ENCODE data around the gene IL32. TPM values are rescaled to one million over a fixed set of nuclear protein-coding genes. Genes with fewer than 3 reads are reported as not detected.

IL32 gene
- total RNA-seq, 4 donors from 2014 or later: 21.9 to 720 (median 492) TPM

DNA sequence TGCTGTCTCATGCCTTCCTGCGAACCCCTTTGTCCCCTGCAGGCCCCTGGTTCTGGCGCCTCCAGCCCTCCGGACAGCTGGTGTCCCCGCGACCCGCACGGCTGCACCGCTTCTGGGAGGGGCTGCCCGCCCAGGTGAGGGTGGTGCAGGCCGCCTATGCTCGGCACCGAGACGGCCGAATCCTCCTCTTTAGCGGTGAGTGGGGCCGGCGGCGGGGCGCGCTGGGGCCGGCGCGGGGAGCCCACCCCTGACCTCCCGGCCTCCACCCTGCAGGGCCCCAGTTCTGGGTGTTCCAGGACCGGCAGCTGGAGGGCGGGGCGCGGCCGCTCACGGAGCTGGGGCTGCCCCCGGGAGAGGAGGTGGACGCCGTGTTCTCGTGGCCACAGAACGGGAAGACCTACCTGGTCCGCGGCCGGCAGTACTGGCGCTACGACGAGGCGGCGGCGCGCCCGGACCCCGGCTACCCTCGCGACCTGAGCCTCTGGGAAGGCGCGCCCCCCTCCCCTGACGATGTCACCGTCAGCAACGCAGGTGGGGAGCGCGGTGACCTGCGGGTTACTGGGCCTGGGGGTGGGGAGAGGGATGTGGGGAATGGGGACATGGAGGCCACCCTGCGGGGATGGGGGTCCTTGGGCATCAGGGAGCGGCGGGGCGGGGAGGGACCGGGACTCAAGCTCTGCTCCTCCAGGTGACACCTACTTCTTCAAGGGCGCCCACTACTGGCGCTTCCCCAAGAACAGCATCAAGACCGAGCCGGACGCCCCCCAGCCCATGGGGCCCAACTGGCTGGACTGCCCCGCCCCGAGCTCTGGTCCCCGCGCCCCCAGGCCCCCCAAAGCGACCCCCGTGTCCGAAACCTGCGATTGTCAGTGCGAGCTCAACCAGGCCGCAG lies 7.1 kb upstream of the IL32 start:
- intact Hi-C loops (cut with DNase I; ENCODE audit: low total_unique reads) (loop anchor here (5.0 to 10.0 kb wide), 2 partner anchors 69 to 106 kb away; no protein-coding TSS in a partner anchor), in situ Hi-C loops (cut with MboI; ENCODE audit: low pct_ligation_motif_present in 1 of 4, low pct_unique_long_range_greater_than_20kb in 1 of 4, low sequenced_read_pairs in 3 of 4) (no loop called here)
- Histone ChIP-seq H3K36me3 (no peaks in the 10 kb centered on the region), H3K4me3 (peak overlapping the region; percentile 54 to 91 (median 75)), H3K27ac (peak overlapping the region; percentile 73 to 88 (median 80)), H3K9me3 (no peaks in the 10 kb centered on the region), H3K4me1 (peaks cover 11 to 28% (median 22%) of the 10 kb centered on the region in 4 donors), H3K27me3 (no peaks in the 10 kb centered on the region)
- TF ChIP-seq, protein P1, sequence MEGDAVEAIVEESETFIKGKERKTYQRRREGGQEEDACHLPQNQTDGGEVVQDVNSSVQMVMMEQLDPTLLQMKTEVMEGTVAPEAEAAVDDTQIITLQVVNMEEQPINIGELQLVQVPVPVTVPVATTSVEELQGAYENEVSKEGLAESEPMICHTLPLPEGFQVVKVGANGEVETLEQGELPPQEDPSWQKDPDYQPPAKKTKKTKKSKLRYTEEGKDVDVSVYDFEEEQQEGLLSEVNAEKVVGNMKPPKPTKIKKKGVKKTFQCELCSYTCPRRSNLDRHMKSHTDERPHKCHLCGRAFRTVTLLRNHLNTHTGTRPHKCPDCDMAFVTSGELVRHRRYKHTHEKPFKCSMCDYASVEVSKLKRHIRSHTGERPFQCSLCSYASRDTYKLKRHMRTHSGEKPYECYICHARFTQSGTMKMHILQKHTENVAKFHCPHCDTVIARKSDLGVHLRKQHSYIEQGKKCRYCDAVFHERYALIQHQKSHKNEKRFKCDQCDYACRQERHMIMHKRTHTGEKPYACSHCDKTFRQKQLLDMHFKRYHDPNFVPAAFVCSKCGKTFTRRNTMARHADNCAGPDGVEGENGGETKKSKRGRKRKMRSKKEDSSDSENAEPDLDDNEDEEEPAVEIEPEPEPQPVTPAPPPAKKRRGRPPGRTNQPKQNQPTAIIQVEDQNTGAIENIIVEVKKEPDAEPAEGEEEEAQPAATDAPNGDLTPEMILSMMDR (IDR thresholded peaks at IDR 0.05): no peak
- no peak for TF ChIP-seq POLR2AphosphoS5 (IDR thresholded peaks at IDR 0.05)
- TF ChIP-seq EP300 (IDR thresholded peaks at IDR 0.05; ENCODE audit: low read depth): no peak
- TF ChIP-seq POLR2A (IDR thresholded peaks at IDR 0.05): no peak
- DNase-seq: peak; percentile 75
- WGBS, 2 donors (ENCODE audit: low coverage in 1 of 2): 8% methylated on average over 52 of the region's 77 CpGs; no CpG with 5 or more reads in 1 of the 2 donors

- in situ Hi-C loops (cut with MboI; ENCODE audit: low pct_ligation_motif_present in 1 of 4, low pct_unique_long_range_greater_than_20kb in 1 of 4, low sequenced_read_pairs in 3 of 4): no loop called here
- no peaks in the 10 kb centered on the region for H3K36me3 ChIP-seq
These were observed 6.3 kb upstream of the IL32 start for GRCh38 chr16:3059041-3059722.

DNA sequence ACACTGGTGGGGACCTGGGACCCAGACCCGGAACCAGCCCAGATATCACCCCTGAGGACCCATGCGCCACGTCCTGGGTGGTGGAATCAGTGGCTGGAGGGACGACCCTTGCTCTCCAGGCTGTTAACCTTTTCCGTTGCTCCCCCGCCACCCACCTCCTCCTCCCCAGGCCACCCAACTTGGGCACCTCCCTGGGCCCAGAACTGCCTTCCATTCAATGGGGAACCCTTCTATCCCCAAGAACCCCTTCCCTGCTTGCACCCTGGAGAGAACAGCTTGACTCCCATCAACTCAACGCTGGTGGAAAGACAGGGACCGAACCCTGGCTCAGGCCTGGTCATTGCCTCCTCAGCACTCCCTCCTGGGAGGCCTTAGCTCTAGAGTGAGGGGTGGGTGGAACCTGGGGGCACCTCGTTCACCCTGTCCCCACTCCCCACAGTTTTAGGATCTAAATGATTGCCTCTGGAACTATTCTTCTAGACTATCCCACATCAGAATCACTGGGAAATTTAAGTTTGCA lies 5.7 kb upstream of the IL32 start:
- in situ Hi-C loops (cut with MboI; ENCODE audit: low pct_ligation_motif_present in 1 of 4, low pct_unique_long_range_greater_than_20kb in 1 of 4, low sequenced_read_pairs in 3 of 4): loop anchor here in 2 of 4 donors (10.0 kb wide), 1 partner anchor 65 kb away; no protein-coding TSS in a partner anchor
- peak overlapping the region in 3 of 4 donors; percentile 54 to 91 (median 66) for H3K4me3 ChIP-seq
- H3K36me3 ChIP-seq: no peaks in the 10 kb centered on the region
- 55% methylated on average over 9 of the region's 9 CpGs; no CpG with 5 or more reads in 1 of the 2 donors for WGBS, 2 donors (ENCODE audit: low coverage in 1 of 2)
- H3K27me3 ChIP-seq: no peaks in the 10 kb centered on the region
- TF ChIP-seq, protein P1 (IDR thresholded peaks at IDR 0.05): no peak
- TF ChIP-seq POLR2AphosphoS5 (IDR thresholded peaks at IDR 0.05): no peak
- peaks cover 15 to 42% (median 27%) of the 10 kb centered on the region in 4 donors for H3K4me1 ChIP-seq
- DNase-seq: no peak
- peak overlapping the region; percentile 73 to 88 (median 80) for H3K27ac ChIP-seq
- H3K9me3 ChIP-seq: no peaks in the 10 kb centered on the region
- intact Hi-C loops (cut with DNase I; ENCODE audit: low total_unique reads): loop anchor here (5.0 to 10.0 kb wide), 2 partner anchors 68 to 105 kb away; no protein-coding TSS in a partner anchor

More at GRCh38 chr16:3059041-3059722, 6.3 kb upstream of the IL32 start:
- Histone ChIP-seq H3K4me1 (peaks cover 11 to 36% (median 23%) of the 10 kb centered on the region in 4 donors), H3K27me3 (no peaks in the 10 kb centered on the region), H3K27ac (peak overlapping the region; percentile 73 to 88 (median 80)), H3K4me3 (peak overlapping the region; percentile 54 to 91 (median 75)), H3K9me3 (no peaks in the 10 kb centered on the region)
- intact Hi-C loops (cut with DNase I; ENCODE audit: low total_unique reads): loop anchor here (5.0 to 10.0 kb wide), 2 partner anchors 68 to 106 kb away; no protein-coding TSS in a partner anchor
- DNase-seq: peak; percentile 92
- WGBS, 2 donors (ENCODE audit: low coverage in 1 of 2): 1% methylated on average over 9 of the region's 67 CpGs; no CpG with 5 or more reads in 1 of the 2 donors
- peak; percentile 21 to 60 (median 54) for TF ChIP-seq POLR2AphosphoS5 (IDR thresholded peaks at IDR 0.05)
- TF ChIP-seq, protein P1 (IDR thresholded peaks at IDR 0.05): peak; percentile 78 to 98 (median 89)
- TF ChIP-seq EP300 (IDR thresholded peaks at IDR 0.05; ENCODE audit: low read depth): no peak
- TF ChIP-seq POLR2A (IDR thresholded peaks at IDR 0.05): peak; percentile 55
